Measurements from ENCODE around the gene TBX21.

DNA sequence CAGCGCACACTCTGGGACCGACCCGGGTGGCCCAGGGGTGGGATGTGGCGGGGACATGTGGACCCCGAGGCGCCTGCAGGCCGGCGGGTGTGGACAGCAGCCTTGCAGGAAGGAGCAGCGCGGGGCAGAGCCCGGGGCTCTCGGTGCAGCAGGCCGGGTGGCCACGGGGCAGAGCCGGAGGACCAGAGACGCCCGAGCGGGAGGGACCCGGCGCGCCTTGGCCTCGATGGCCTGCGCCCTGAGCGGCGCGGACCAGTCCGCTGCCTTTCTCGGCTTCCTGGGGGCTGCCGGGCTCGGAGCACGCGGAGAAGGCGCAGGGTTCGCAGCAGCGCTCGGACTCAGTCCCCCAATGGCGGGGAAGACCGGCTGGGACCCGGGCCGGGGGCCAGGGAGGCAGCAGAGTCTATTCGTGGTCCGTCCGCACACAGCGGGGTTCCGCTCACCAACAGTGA lies 45.2 kb downstream of the TBX21 start:
- TF ChIP-seq SMC3 (conservative IDR thresholded peaks at IDR 0.05; ENCODE audit: poor library complexity): no peak
- no peak for TF ChIP-seq POLR2AphosphoS5 (IDR thresholded peaks at IDR 0.05)
- TF ChIP-seq, protein P1, sequence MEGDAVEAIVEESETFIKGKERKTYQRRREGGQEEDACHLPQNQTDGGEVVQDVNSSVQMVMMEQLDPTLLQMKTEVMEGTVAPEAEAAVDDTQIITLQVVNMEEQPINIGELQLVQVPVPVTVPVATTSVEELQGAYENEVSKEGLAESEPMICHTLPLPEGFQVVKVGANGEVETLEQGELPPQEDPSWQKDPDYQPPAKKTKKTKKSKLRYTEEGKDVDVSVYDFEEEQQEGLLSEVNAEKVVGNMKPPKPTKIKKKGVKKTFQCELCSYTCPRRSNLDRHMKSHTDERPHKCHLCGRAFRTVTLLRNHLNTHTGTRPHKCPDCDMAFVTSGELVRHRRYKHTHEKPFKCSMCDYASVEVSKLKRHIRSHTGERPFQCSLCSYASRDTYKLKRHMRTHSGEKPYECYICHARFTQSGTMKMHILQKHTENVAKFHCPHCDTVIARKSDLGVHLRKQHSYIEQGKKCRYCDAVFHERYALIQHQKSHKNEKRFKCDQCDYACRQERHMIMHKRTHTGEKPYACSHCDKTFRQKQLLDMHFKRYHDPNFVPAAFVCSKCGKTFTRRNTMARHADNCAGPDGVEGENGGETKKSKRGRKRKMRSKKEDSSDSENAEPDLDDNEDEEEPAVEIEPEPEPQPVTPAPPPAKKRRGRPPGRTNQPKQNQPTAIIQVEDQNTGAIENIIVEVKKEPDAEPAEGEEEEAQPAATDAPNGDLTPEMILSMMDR (IDR thresholded peaks at IDR 0.05; ENCODE audit: poor library complexity, severe bottlenecking): no peak
- TF ChIP-seq, protein P2, sequence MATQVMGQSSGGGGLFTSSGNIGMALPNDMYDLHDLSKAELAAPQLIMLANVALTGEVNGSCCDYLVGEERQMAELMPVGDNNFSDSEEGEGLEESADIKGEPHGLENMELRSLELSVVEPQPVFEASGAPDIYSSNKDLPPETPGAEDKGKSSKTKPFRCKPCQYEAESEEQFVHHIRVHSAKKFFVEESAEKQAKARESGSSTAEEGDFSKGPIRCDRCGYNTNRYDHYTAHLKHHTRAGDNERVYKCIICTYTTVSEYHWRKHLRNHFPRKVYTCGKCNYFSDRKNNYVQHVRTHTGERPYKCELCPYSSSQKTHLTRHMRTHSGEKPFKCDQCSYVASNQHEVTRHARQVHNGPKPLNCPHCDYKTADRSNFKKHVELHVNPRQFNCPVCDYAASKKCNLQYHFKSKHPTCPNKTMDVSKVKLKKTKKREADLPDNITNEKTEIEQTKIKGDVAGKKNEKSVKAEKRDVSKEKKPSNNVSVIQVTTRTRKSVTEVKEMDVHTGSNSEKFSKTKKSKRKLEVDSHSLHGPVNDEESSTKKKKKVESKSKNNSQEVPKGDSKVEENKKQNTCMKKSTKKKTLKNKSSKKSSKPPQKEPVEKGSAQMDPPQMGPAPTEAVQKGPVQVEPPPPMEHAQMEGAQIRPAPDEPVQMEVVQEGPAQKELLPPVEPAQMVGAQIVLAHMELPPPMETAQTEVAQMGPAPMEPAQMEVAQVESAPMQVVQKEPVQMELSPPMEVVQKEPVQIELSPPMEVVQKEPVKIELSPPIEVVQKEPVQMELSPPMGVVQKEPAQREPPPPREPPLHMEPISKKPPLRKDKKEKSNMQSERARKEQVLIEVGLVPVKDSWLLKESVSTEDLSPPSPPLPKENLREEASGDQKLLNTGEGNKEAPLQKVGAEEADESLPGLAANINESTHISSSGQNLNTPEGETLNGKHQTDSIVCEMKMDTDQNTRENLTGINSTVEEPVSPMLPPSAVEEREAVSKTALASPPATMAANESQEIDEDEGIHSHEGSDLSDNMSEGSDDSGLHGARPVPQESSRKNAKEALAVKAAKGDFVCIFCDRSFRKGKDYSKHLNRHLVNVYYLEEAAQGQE (IDR thresholded peaks at IDR 0.05; ENCODE audit: borderline replicate concordance): no peak
- TF ChIP-seq RAD21 (conservative IDR thresholded peaks at IDR 0.05): no peak
- no peak for TF ChIP-seq TAF1 (IDR thresholded peaks at IDR 0.05; ENCODE audit: low read depth)
- no peak for TF ChIP-seq EZH2 (IDR thresholded peaks at IDR 0.05; ENCODE audit: borderline replicate concordance, insufficient read depth, low read length, poor library complexity, severe bottlenecking)
- TF ChIP-seq MXI1 (conservative IDR thresholded peaks at IDR 0.05; ENCODE audit: poor library complexity, severe bottlenecking): no peak
- TF ChIP-seq EP300 (conservative IDR thresholded peaks at IDR 0.05; ENCODE audit: poor library complexity, severe bottlenecking): no peak
